Activated CD4-positive, alpha-beta T cell treated with anti-CD3 and anti-CD28 coated beads, Interleukin-2, amount 50 U/mL, for 16 hours (primary cell): ENCODE measurements around the gene SCFD2.
"Not testable (repeated sequence)": the region's sequence is repeated elsewhere in the genome, so short reads cannot be mapped to it uniquely, and the experiment has no call there.

Source experiments
- DNase-seq: peaks from one replicate; pipeline ENCODE4 v3.0.0-alpha.2; 2020

The SCFD2 gene

GRCh38 chr4:53094040-53094439, 271.8 kb downstream of the SCFD2 start:
- DNase-seq = no peak

GRCh38 chr4:53089936-53090729, 275.7 kb downstream of the SCFD2 start:
- no peak for DNase-seq

- no peak for DNase-seq
Measured at GRCh38 chr4:53088152-53088551, 277.7 kb downstream of the SCFD2 start.

- no peak for DNase-seq
Measured at GRCh38 chr4:53076374-53076958, 289.4 kb downstream of the SCFD2 start.

- peak; percentile 31 for DNase-seq
Measured at GRCh38 chr4:53075162-53075785, 290.6 kb downstream of the SCFD2 start.

- DNase-seq = no peak
Measured at GRCh38 chr4:53068755-53069330, 297.0 kb downstream of the SCFD2 start.

- peak; percentile 5 for DNase-seq
Measured at GRCh38 chr4:53067125-53067802, 298.6 kb downstream of the SCFD2 start.

- no peak for DNase-seq
Measured at GRCh38 chr4:53066155-53066554, 299.7 kb downstream of the SCFD2 start.

GRCh38 chr4:53064609-53065008, 301.3 kb downstream of the SCFD2 start:
- DNase-seq = no peak

- DNase-seq = no peak
Measured at GRCh38 chr4:53061091-53061850, 304.6 kb downstream of the SCFD2 start.

GRCh38 chr4:53060278-53060677, 305.6 kb downstream of the SCFD2 start:
- DNase-seq = no peak

GRCh38 chr4:53059871-53060270, 306.0 kb downstream of the SCFD2 start:
- no peak for DNase-seq

GRCh38 chr4:53059256-53059655, 306.6 kb downstream of the SCFD2 start:
- no peak for DNase-seq

- DNase-seq = no peak
Measured at GRCh38 chr4:53057679-53058078, 308.2 kb downstream of the SCFD2 start.

GRCh38 chr4:53057108-53057507, 308.8 kb downstream of the SCFD2 start:
- not testable (repeated sequence) for DNase-seq

- no peak for DNase-seq
Measured at GRCh38 chr4:53055716-53056403, 310.0 kb downstream of the SCFD2 start.

- DNase-seq = no peak
Measured at GRCh38 chr4:53055274-53055673, 310.6 kb downstream of the SCFD2 start.

- DNase-seq = no peak
Measured at GRCh38 chr4:53050361-53050774, 315.5 kb downstream of the SCFD2 start.

GRCh38 chr4:53049528-53049927, 316.3 kb downstream of the SCFD2 start:
- no peak for DNase-seq

- DNase-seq = no peak
Measured at GRCh38 chr4:53044651-53044960, 321.3 kb downstream of the SCFD2 start.

- no peak for DNase-seq
Measured at GRCh38 chr4:53043891-53044650, 321.8 kb downstream of the SCFD2 start.
